ENCODE data around the gene PNLDC1.

PNLDC1 gene, protein sequence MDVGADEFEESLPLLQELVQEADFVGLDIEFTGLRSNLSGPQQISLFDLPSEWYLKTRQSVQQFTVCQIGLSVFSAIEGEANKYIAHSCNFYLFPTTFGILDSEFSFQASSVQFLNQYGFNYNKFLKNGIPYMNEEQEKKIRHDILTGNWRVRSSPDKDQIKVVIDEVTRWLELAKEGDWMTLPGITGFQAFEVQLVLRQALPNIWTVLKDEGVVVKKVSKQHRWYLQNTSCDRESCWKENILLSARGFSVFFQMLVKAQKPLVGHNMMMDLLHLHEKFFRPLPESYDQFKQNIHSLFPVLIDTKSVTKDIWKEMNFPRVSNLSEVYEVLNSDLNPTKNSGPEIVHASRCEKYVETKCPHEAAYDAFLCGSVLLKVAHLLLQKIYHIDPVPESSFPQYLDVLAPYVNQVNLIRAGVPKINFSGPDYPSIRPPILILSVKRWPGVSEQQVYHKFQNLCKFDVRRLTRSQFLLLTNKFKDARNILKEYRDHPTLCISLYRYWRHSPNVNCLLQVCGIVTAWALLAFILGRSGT

DNA sequence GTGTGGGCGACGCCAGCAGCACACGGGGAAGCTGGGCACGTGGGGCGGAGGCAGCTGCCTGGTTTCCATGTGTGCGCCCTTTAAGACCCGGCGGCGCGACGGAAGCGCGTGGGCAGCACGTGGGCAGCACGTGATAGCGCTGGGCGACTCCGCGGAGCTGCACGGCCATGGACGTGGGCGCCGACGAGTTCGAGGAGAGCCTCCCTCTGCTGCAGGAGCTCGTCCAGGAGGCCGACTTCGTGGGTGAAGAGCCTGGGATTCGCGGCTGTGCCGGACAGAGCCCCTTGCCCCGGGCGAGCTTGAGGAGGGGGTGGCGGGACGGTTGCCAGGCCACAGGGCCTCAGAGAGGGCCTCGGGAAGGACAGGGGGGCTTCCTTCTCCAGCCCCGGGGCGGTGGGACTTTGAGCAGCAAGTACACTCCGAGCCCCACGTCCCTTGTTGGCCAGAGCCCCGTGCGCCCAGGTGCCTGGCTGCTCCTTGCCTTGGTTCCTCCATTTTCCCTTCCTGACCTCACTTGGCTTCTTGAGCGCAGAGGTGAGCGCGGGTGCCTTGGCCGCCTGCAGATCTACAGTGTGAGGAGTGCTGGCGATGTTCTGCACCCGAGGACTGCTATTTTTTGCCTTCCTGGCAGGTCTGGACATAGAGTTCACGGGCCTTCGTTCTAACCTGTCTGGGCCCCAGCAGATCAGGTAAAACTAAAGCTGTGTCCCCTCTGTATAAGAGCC, at the start of gene PNLDC1:
Gene PNLDC1 (plus strand): TSS at position 136 of the 725 bp plus-strand sequence. CDS start 32 bp downstream, at position 168.
- no peak for DNase-seq

DNA sequence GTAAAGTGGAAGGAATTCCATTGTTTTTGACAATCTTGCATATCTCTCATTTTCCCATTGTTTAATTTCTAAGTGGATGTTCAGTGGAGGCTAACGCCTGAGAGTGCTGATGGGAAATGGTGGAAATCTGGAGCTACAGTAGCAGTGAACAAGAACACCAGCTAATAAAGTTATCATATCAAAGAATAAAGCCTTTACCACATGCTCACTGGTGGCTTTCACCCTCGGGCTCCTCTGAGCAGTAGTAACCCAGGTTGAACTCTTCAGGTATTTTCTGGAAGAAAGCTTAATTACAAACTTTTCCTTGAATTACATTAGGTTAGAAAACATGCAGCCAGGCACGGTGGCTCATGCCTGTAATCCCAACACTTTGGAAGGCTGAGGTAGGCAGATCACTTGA, 48.6 kb upstream of the PNLDC1 start:
- no peak for DNase-seq

DNA sequence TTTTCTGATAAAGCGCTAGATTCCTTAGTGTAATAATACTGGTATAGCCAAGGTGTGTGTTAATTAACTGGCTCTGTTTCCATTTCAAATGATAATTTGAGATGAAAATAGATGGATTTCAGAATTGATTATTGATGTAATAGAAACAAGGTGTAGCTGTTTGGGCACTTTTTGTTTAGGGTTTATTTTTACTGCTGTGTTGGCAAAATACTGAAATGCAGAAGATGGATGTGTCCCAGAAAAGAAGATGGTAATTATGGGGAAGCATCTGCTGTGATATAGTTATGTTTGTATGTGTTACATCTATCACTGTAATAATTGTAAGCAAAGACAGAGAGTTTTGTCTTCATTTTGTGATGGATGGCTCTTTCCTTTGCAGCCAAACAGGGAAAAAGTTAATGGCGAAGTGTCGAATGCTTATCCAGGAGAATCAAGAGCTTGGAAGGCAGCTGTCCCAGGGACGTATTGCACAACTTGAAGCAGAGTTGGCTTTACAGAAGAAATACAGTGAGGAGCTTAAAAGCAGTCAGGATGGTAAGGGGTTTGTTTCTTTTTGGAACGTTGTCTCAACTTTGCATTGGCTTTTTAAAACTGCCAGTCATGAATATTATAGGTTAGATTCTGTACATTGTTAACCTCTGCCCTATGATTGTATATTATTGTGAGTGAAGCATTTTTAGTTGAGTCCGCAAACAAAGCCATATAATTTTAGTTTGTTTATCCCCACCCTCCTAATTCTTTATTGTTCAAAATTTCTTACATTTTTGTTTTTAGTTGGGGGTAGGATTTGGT, 46.8 kb upstream of the PNLDC1 start:
- DNase-seq: no peak

DNA sequence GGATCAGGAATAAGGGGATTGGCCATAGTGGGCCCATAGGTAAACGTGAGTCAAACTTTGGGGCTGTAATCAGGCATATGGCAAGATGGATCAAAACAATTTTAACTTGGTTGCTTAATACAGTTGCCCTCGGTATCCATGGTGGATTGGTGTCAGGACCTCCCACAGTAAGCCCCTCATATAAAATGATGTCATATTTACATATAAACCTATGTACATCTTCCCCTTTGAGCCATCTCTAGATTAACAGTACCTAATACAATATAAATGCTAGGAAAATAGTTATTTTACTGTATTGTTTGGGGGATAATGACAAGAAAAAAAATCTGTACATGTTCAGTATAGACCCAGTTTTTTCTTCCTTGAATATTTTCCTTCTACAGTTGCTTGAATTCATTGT, 45.7 kb upstream of the PNLDC1 start:
- DNase-seq: no peak

DNA sequence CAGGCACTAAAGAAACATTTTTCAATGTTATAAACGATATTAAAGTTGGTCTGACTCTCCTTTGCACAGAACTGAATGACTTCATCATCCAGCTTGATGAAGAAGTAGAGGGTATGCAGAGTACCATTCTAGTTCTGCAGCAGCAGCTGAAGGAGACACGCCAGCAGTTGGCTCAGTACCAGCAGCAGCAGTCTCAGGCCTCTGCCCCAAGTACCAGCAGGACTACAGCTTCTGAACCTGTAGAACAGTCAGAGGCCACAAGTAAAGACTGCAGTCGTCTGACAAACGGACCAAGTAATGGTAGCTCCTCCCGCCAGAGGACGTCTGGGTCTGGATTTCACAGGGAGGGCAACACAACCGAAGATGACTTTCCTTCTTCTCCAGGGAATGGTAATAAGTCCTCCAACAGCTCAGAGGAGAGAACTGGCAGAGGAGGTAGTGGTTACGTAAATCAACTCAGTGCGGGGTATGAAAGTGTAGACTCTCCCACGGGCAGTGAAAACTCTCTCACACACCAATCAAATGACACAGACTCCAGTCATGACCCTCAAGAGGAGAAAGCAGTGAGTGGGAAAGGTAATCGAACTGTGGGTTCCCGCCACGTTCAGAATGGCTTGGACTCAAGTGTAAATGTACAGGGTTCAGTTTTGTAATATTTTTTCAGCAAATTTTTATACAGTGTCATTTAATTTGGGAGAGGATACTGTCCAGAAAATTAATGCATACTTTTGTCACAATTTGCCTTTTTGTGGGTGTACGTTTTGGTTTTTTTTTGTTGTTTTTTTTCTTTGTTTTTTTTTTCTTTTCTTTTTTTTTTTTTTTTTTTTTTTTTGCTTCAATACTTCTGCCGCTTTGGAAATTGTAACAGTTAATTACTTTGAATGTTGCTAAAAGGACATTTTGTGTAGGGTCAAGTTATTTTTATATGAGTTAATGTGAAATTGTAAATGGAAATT, 44.8 kb upstream of the PNLDC1 start:
- DNase-seq: no peak

DNA sequence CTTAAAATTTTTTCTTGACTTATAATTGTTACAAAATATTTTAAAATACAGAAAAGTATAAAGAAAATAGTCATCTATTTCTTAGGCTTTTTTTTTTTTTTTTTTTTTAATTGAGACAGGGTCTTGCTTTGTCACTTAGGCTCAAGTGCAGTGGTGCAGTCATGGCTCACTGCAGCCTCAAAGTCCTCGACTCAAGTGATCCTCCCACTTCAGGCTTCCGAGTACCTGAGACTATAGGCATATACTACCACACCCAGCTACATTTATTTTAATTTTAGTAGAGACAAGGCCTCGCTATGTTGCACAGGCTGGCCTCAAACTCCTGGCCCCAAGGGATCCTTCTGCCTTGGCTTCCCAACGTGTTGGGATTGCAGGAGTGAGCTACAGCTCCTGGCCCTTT, 43.6 kb upstream of the PNLDC1 start:
- no peak for DNase-seq

DNA sequence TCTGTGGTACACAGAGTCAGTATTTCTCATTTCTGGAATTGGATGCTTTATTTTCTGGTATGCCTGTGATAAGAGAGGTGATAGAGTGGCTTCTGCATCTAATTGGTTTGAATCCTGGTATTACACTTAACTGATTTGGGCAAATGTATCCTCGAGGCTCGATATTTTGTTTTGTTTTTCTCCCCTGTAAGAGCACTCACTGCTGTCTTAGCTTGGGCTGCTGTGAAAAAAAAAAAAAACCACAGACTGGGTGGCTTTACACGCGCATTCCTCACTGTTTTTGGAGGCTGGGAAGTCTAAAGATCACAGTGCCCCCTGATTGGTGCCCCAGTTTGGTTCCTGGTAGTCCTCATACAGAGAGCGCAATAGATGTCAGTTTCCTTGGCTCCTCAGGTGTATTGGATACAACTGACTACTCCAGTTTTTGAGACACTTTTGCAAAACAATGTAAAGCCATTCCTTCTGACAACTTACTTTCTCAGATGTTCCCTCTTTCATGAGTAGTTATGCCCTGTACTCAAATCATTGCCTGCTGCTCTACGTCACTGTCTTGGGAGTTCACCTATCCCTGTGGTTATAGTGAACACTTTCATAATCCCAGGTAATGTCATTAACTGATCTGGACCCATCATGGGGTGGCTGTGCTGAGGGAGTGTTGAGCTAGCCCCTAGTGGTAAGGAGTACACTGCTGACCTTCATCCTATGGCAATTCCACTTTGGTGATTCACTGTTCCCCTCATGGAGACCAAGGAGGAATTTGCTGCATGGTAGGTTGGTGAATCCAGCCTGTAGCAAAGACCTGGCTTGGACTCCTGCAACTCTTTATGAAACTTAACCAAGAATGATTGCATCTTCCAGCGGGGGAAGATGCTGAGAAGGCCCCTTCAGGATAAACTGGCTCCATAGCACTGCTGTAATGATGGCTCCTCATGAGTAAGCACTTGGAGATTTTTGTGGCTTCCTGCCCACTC, 41.8 kb upstream of the PNLDC1 start:
- peak; percentile 79 for DNase-seq

DNA sequence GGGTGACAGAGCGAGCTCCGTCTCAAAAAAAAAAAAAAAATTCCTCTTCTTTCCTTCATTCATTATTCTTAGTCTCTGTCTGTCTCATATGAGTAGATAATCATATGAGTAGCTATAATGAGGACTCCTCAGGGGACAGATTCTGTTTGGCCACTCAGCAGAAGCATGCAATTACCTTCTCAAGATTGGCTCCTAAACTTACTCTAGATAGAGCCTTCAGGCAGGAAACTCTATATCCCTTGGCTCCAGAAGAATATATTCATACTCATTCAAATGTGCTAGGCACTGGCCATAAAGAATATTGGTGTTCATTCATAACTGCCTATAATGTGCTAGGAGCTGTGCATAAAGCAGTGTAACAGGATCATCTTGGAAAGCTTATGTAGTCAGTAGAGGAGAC, 40.4 kb upstream of the PNLDC1 start:
- no peak for DNase-seq

DNA sequence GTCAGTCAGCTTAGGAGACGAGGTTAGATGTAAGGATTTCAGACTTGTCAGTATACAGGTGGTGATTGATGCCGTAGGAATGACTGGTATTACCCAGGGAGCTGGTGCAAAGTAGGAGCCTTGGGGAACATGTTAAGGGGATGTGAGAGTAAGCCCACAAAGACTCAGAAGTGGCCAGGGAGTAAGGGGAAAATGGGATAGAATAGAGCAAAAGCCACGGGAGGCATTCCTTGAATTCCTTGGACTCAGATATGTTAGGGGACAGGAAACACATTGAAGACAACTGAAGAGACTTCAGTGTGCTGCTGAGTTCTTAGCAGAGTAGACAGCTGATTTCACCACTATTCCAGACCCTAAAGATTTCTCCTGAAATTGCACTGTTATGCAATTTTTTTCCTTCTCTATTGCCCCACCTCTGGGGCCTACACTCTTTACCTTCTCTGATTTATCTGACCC, 39.4 kb upstream of the PNLDC1 start:
- peak; percentile 93 for DNase-seq

DNA sequence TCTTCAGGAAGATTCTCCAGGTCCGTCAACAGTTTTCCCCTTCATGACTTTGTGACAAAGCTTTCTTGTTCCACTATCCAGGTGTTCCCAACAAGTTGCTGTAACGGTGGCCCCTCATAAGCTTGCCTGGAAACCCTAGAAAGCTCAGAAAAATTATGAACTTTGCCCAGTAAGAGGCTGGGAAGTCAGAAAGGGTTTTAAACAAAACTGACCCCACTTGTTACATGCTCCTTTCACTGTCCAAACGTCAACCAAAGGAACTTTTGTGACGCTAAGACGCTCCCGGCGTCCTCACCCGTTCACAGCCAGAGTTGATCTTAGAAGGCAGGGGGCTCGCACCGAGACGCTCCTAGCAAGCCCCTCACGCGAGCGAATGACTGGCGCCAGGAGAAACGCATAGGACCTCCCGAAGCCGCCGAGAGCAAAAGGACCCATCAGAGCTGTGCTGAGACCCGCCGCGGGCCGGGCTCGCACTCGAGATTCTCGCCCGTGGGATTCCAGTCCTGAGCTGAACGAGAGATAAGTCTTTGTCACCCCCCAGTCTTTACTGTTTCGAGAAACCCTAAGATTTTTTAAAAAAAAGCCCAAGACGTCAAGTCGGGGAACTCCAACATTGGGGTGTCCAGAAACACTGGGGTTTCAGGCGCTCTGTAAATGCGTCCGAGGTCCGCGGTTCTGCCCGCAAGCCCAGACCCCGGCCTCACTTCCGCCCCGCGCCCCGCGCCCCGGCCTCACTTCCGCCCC, 38.8 kb upstream of the PNLDC1 start:
- DNase-seq: no peak

DNA sequence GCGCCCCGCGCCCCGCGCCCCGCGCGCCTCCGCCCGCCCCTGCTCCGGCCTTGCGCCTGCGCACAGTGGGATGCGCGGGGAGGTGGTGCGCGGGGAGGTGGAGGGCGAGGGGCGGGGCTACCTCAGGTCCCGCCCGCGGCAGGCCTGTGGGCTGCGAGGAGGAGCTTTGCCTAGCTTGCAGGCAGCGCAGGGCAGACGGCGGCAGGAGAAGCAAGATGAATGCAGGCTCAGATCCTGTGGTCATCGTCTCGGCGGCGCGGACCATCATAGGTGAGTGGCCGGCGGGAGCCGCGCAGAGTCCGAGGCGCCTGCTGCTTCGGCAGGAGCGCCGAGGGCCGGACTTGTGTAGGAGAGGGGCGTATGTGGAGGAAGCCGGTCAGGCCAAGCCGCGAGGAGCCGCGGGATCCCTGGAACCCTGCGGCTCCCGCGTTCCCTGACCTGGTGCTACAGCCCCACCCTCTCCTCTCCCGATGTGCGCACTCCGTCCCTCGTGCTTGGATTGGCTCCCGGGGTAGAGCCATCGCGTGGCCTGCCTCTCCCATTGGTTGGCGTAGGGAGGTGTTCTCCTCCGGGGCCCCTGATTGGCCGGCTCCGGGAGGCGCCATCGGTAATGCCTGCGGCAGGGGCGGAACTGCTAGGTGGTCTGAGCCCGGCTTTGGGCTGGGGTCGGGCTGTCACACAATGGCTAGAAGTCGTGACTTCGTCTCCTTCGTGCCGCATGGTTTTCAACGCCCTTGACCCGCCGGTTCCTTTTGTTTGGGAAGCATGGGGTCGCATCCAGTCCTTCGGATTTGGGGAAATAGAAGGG, 38.0 kb upstream of the PNLDC1 start, which contains the start of gene ACAT2:
Gene ACAT2 (plus strand): TSS at position 173 of the 808 bp plus-strand sequence. CDS start 43 bp downstream, at position 216.
- peak; percentile 98 for DNase-seq

DNA sequence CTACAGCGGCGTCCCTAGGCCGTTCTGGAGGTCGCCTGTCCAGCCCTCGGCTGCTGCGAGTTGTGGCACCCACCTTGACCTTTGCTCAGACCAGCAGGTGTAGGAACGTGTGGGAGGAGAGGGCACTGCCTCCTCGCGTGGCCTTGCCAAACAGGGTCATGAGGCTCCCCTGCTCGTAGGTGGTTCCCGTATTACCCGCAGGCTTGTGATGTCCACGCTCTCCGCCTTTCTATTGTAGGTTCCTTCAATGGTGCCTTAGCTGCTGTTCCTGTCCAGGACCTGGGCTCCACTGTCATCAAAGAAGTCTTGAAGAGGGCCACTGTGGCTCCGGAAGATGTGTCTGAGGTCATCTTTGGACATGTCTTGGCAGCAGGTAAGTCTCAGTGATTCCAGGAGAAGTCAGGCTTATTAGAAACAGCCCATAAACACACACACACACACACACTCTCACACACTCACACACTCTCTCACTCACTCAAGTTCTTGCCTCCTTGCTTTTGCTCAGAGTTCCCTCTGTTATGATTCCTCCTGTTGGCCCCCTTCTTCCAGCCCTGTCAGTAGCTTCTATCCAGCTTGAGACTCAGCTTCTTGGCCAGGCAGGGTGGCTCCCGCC, 37.3 kb upstream of the PNLDC1 start:
- no peak for DNase-seq

DNA sequence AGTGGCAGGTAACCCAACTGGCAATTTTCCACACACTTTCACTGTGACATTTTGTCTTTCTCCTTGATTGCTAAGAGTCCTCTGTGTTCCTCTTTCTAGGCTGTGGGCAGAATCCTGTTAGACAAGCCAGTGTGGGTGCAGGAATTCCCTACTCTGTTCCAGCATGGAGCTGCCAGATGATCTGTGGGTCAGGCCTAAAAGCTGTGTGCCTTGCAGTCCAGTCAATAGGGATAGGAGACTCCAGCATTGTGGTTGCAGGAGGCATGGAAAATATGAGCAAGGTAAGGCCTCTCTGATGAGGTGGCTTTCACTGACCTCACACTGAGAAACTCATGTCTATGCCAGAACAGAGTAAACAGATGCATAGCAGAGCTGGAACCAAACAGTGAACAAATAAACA, 33.2 kb upstream of the PNLDC1 start:
- no peak for DNase-seq

DNA sequence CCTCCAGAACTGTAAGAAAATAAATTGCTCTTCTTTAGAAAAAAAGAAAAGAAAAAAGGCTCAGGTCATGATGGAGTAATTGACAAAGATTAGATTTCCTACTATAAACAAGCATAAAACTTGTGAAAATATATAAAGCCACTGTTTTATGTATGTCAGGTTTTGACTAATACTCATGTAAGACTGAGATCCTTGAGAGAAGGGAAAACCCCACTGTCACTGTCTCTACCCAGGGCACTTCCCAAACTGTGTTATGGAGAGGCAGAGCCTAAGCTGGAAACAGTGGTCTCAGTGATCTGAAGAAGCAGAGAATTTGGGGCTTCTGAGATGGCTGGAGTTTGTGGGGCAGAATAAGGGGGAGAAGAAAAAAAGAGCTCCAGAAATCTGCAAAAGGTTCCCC, 30.6 kb upstream of the PNLDC1 start:
- no peak for DNase-seq

DNA sequence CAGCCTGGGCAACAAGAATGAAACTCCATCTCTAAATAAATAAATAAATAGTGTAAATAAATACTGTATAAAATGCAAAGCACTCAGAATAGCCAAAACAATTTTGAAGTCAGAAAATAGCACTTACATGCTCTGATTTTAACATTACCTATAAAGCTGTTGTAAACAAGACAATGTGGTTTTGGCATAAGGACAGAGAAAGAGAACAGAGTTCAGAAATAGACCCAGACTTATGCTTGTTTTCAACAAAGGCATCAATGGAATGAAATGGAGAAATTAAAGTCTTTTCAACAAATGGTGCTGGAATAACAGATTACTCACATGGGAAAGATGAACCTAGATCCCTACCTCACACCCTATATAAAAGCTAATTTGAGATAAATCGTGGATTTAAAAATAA, 27.9 kb upstream of the PNLDC1 start:
- DNase-seq: no peak

DNA sequence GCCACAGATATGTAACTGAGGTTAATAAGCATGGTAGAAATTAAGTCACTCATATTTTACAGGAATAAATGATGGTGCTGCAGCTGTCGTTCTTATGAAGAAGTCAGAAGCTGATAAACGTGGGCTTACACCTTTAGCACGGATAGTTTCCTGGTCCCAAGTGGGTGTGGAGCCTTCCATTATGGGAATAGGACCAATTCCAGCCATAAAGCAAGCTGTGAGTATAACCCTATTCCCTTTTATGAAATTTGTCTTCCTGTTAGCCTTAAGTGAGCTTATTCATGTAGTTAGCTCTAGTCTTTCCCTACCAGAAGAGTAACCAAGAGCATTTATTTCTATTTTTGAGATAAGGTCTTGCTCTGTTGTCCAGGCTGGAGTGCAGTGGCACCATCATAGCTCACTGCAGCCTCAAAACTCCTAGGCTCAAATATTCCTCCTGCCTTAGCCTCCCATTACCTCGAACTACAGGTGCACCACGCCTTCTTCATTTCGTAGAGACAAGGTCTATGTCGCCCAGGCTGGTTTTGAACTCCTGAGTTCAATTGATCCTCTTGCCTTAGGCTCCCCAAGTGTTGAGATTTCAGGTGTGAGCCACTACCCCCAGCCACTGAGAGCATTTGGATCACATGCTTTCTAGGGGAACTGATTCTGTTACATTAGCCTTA, 22.7 kb upstream of the PNLDC1 start:
- DNase-seq: no peak

DNA sequence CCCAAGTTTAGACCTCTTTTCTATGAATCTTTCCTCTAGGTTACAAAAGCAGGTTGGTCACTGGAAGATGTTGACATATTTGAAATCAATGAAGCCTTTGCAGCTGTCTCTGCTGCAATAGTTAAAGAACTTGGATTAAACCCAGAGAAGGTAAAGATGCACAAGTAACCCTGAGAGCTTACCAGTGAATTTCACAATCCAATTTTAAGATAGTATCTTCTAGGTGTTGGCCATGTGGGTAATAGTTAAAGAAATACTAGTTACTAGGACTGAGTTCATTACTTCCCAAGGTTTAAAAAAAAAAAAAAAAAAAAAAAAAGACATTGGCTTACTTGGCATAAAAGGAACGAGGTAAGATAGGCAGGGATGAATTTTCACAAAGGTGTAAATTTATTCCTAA, 21.9 kb upstream of the PNLDC1 start:
- DNase-seq: no peak

DNA sequence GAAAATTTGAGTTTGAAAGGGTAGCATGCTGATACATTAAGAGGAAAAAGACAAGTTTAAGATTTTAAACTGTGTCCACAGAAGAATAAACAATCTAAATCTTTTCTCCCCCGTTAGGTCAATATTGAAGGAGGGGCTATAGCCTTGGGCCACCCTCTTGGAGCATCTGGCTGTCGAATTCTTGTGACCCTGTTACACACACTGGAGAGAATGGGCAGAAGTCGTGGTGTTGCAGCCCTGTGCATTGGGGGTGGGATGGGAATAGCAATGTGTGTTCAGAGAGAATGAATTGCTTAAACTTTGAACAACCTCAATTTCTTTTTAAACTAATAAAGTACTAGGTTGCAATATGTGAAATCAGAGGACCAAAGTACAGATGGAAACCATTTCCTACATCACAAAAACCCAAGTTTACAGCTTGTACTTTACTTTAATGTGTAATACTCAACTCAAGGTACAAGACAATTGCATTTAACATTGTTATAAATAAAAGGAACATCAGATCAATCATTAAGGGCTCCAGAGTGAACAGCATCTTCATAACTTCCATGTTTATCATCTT, 21.5 kb upstream of the PNLDC1 start:
- no peak for DNase-seq
